GM12878 (cell line): Measurements from ENCODE around the gene MAPKBP1. TPM values are rescaled to one million over a fixed set of nuclear protein-coding genes. Genes with fewer than 3 reads are reported as not detected.

Experiments used
- ATAC-seq: fragments of 200-7000 bp; cut with Tn5 transposase; 3 replicates; pipeline ENCODE4 v1.9.1; 2020; ENCODE audit warnings: mild to moderate bottlenecking, moderate library complexity
- BruUV-seq: library from RNA; stranded (reverse); fragments of 400-500 nt; replicated peaks from 2 replicates; lab custom pipeline; 2021; lab: Mats Ljungman, UMichigan
- CTCF ChIA-PET: fragments of 300-600 bp; sonication (Branson Sonifier 250); formaldehyde crosslinking; extraction: SDS; loops from one replicate; lab custom pipeline; 2021; ENCODE audit warnings: inconsistent platforms; lab: Yijun Ruan, JAX
- POLR2A ChIA-PET: fragments of 350-600 bp; formaldehyde crosslinking; extraction: SDS; loops from one replicate; lab custom pipeline; 2021; ENCODE audit warnings: inconsistent platforms; lab: Charles Lee
- RAD21 ChIA-PET: fragments of 300-600 bp; sonication (Branson Sonifier 250); formaldehyde crosslinking; loops from one replicate; lab custom pipeline; 2023; ENCODE audit warnings: antibody characterized with exemption; ENCODE audit not compliant: unreplicated experiment; lab: Charles Lee
- SMC1A ChIA-PET: fragments of 300-600 bp; sonication (Branson Sonifier 250); formaldehyde crosslinking; loops from one replicate; lab custom pipeline; 2023; ENCODE audit not compliant: unreplicated experiment, uncharacterized antibody; lab: Charles Lee
- DNase-seq: peaks from one replicate; pipeline ENCODE4 v3.0.0-alpha.2; 2011; ENCODE audit warnings: low read depth, low spot score
- FAIRE-seq: peaks from 3 replicates; lab custom pipeline; 2011; peaks lifted over from hg19 to GRCh38; lab: Jason Lieb, UNC
- H2AFZ ChIP-seq: 2 replicates; pipeline ENCODE4 v1.6.0; 2011; ENCODE audit warnings: low read depth, low read length, control low read depth; ENCODE audit not compliant: control insufficient read depth
- H3K27ac ChIP-seq: 2 replicates; pipeline ENCODE4 v1.5.1; 2011; ENCODE audit warnings: control low read depth; ENCODE audit not compliant: control insufficient read depth, insufficient read depth
- H3K27me3 ChIP-seq, 2 experiments: replicated peaks in 1 of 2; 2 replicates each; pipeline versions ENCODE4 v1.6.0 to v1.6.1; 2011; ENCODE audit warnings: low read length in 1 of 2; ENCODE audit not compliant: control insufficient read depth in 2 of 2, insufficient read depth in 2 of 2
- H3K36me3 ChIP-seq, 2 experiments: 2 replicates each; pipeline ENCODE4 v1.5.1; 2011; ENCODE audit warnings: low read length in 1 of 2; ENCODE audit not compliant: control insufficient read depth in 2 of 2, insufficient read depth in 2 of 2
- H3K4me1 ChIP-seq: 2 replicates; pipeline ENCODE4 v1.6.1; 2011; ENCODE audit warnings: mild to moderate bottlenecking, low read length, moderate library complexity, mixed read lengths; ENCODE audit not compliant: control insufficient read depth, insufficient read depth
- H3K4me2 ChIP-seq: 2 replicates; pipeline ENCODE4 v1.6.0; 2011; ENCODE audit warnings: control low read depth; ENCODE audit not compliant: control insufficient read depth, insufficient read depth
- H3K4me3 ChIP-seq: fragments of 200-600 bp; sonication (generic); 2 replicates; pipeline ENCODE4 v1.5.1; 2016
- H3K79me2 ChIP-seq: 2 replicates; pipeline ENCODE4 v1.6.0; 2011; ENCODE audit warnings: low read length; ENCODE audit not compliant: control insufficient read depth, insufficient read depth
- H3K9ac ChIP-seq: 2 replicates; pipeline ENCODE4 v1.8.0; 2011; ENCODE audit warnings: low read length, control low read depth, mixed read lengths; ENCODE audit not compliant: control insufficient read depth, insufficient read depth
- H3K9me3 ChIP-seq: replicated peaks from 3 replicates; pipeline ENCODE4 v1.5.1; 2011; ENCODE audit warnings: mild to moderate bottlenecking, low read length; ENCODE audit not compliant: control insufficient read depth, insufficient read depth
- H4K20me1 ChIP-seq: 2 replicates; pipeline ENCODE4 v1.6.0; 2011; ENCODE audit not compliant: control insufficient read depth, insufficient read depth
- ATF7 ChIP-seq: fragments of 450-650 bp; IDR thresholded peaks from 2 replicates; pipeline ENCODE4 v1.6.1; 2016; ENCODE audit warnings: low read depth, mild to moderate bottlenecking
- DPF2 ChIP-seq: fragments of 450-650 bp; IDR thresholded peaks from 2 replicates; pipeline ENCODE4 v1.6.1; 2017; ENCODE audit warnings: mild to moderate bottlenecking
- NBN ChIP-seq: fragments of 450-650 bp; IDR thresholded peaks from 2 replicates; pipeline ENCODE4 v1.6.1; 2016
- PAX8 ChIP-seq: fragments of 450-650 bp; IDR thresholded peaks from 2 replicates; pipeline ENCODE4 v1.6.1; 2017; ENCODE audit warnings: mild to moderate bottlenecking, moderate library complexity
- PBX3 ChIP-seq: IDR thresholded peaks from 2 replicates; pipeline ENCODE4 v1.6.1; 2011; ENCODE audit warnings: mild to moderate bottlenecking, low read depth, low read length, moderate library complexity; ENCODE audit not compliant: insufficient replicate concordance
- TCF7 ChIP-seq: IDR thresholded peaks from 2 replicates; pipeline ENCODE4 v1.6.1; 2014; ENCODE audit warnings: antibody characterized with exemption, borderline replicate concordance
- WGBS: methylation state at CpG from one replicate; pipeline ENCODE4 v1.1.6; 2016; ENCODE audit warnings: low lambda C conversion rate; ENCODE audit not compliant: insufficient replicate concordance, insufficient coverage; ENCODE audit errors: missing lambda C conversion rate; 5-methylcytosine and 5-hydroxymethylcytosine counted together
- in situ Hi-C: fragments of 300-500 bp; cut with MboI; formaldehyde crosslinking; loops from 9 replicates; pipeline ENCODE4 v1.14.3; 2018; ENCODE audit warnings: mixed read lengths
- intact Hi-C: fragments of 100-400 bp; cut with micrococcal nuclease; formaldehyde crosslinking; loops from one replicate; pipeline ENCODE4 v1.14.2; 2022; ENCODE audit not compliant: unreplicated experiment
- polyA plus RNA-seq, 11 experiments: library from polyadenylated mRNA; depleted of rRNA in 4 of 11; unstranded in 6 of 11; stranded (reverse) in 5 of 11; fragments of >200 nt; fragmentation: Nextera tagmentation in 4 of 11; fragmentation: Illumina TruSeq in 1 of 11; extraction: Ambion mirVana in 4 of 11; extraction: Trizol in 1 of 11; gene quantifications; 1 replicate in 1 of 11; 2 replicates in 10 of 11; pipeline versions ENCODE4 v1.2.1 to v1.2.3, GENCODE V29; 2011 to 2016; ENCODE audit warnings: inconsistent platforms in 2 of 11, missing spikeins in 2 of 11, low read depth in 1 of 11
- total RNA-seq, 4 experiments: library from RNA; depleted of rRNA in 3 of 4; stranded (reverse); fragments of >200 nt in 3 of 4; fragmentation: Illumina TruSeq in 1 of 4; extraction: Trizol in 1 of 4; gene quantifications; 2 replicates each; pipeline versions ENCODE4 v1.2.1 to v1.2.3, GENCODE V29; 2013 to 2021
- TF ChIP-seq, protein P1 (sequence below): IDR thresholded peaks from 2 replicates; pipeline ENCODE4 v1.6.1; 2012; ENCODE audit warnings: low read depth, low read length, improper control_type of control experiment
- TF ChIP-seq, protein P2 (sequence below): fragments of 450-650 bp; IDR thresholded peaks from 2 replicates; pipeline ENCODE4 v1.6.1; 2017; ENCODE audit warnings: borderline replicate concordance
- TF ChIP-seq, protein P3 (sequence below): fragments of 450-650 bp; IDR thresholded peaks from 2 replicates; pipeline ENCODE4 v1.6.1; 2018; ENCODE audit warnings: borderline replicate concordance, mild to moderate bottlenecking; ENCODE audit not compliant: partially characterized antibody
- TF ChIP-seq, protein P4 (sequence below): IDR thresholded peaks from 2 replicates; pipeline ENCODE4 v1.6.1; 2012; ENCODE audit warnings: low read length, inconsistent platforms

The MAPKBP1 gene
- total and polyA plus RNA-seq, 10 of the 15 experiments (the other 5 are each of a cell fraction or from before 2014, with no cell fraction given) = 0.44 to 19.0 (median 7.3) TPM

GRCh38 chr15:41825572-41826535 is 51.6 kb downstream of the MAPKBP1 start:
- WGBS = 74% methylated on average over 13 of the region's 13 CpGs
- Histone ChIP-seq H3K36me3 (peaks cover 3 to 10% of the 10 kb centered on the region in 2 experiments; a peak in 3 of 4 replicates), H3K4me1 (no peaks in the 10 kb centered on the region), H3K27me3 (no peaks in the 10 kb centered on the region), H3K9ac (no peak overlapping the region), H3K27ac (no peak overlapping the region), H3K4me2 (no peak overlapping the region), H3K79me2 (no peaks in the 10 kb centered on the region), H3K4me3 (no peak overlapping the region), H3K9me3 (no peaks in the 10 kb centered on the region), H2AFZ (no peak overlapping the region), H4K20me1 (no peaks in the 10 kb centered on the region; the same call in 1 of the 2 replicates)
- intact Hi-C loops (loop anchor here (5.0 kb wide), 2 partner anchors 76 to 146 kb away; partner anchors contain the start of gene EHD4), in situ Hi-C loops (no loop called here)
- ATAC-seq = no peak
- no peak for DNase-seq
- RAD21 ChIA-PET = no interaction called here
- no peak for TF ChIP-seq TCF7
- no peak for TF ChIP-seq PAX8
- TF ChIP-seq DPF2 = no peak
- TF ChIP-seq, protein P1, sequence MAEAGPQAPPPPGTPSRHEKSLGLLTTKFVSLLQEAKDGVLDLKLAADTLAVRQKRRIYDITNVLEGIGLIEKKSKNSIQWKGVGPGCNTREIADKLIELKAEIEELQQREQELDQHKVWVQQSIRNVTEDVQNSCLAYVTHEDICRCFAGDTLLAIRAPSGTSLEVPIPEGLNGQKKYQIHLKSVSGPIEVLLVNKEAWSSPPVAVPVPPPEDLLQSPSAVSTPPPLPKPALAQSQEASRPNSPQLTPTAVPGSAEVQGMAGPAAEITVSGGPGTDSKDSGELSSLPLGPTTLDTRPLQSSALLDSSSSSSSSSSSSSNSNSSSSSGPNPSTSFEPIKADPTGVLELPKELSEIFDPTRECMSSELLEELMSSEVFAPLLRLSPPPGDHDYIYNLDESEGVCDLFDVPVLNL = no peak
- no peak for TF ChIP-seq NBN
- TF ChIP-seq PBX3 = no peak
- TF ChIP-seq, protein P2, sequence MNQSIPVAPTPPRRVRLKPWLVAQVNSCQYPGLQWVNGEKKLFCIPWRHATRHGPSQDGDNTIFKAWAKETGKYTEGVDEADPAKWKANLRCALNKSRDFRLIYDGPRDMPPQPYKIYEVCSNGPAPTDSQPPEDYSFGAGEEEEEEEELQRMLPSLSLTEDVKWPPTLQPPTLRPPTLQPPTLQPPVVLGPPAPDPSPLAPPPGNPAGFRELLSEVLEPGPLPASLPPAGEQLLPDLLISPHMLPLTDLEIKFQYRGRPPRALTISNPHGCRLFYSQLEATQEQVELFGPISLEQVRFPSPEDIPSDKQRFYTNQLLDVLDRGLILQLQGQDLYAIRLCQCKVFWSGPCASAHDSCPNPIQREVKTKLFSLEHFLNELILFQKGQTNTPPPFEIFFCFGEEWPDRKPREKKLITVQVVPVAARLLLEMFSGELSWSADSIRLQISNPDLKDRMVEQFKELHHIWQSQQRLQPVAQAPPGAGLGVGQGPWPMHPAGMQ = no peak
- TF ChIP-seq, protein P3, sequence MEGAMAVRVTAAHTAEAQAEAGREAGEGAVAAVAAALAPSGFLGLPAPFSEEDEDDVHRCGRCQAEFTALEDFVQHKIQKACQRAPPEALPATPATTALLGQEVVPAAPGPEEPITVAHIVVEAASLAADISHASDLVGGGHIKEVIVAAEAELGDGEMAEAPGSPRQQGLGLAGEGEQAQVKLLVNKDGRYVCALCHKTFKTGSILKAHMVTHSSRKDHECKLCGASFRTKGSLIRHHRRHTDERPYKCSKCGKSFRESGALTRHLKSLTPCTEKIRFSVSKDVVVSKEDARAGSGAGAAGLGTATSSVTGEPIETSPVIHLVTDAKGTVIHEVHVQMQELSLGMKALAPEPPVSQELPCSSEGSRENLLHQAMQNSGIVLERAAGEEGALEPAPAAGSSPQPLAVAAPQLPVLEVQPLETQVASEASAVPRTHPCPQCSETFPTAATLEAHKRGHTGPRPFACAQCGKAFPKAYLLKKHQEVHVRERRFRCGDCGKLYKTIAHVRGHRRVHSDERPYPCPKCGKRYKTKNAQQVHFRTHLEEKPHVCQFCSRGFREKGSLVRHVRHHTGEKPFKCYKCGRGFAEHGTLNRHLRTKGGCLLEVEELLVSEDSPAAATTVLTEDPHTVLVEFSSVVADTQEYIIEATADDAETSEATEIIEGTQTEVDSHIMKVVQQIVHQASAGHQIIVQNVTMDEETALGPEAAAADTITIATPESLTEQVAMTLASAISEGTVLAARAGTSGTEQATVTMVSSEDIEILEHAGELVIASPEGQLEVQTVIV = no peak
- TF ChIP-seq ATF7 = no peak
- TF ChIP-seq, protein P4, sequence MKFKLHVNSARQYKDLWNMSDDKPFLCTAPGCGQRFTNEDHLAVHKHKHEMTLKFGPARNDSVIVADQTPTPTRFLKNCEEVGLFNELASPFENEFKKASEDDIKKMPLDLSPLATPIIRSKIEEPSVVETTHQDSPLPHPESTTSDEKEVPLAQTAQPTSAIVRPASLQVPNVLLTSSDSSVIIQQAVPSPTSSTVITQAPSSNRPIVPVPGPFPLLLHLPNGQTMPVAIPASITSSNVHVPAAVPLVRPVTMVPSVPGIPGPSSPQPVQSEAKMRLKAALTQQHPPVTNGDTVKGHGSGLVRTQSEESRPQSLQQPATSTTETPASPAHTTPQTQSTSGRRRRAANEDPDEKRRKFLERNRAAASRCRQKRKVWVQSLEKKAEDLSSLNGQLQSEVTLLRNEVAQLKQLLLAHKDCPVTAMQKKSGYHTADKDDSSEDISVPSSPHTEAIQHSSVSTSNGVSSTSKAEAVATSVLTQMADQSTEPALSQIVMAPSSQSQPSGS = no peak
- FAIRE-seq = no peak
- CTCF ChIA-PET = interaction anchor here (0.7 to 2.5 kb wide), 3 partner anchors 15 to 52 kb away, joined by 3 to 12 read pairs (median 5); partner anchors contain the start of gene MAPKBP1
- SMC1A ChIA-PET = interaction anchor here (1.4 to 3.0 kb wide), 2 partner anchors 51 to 52 kb away, joined by 7 read pairs; partner anchors contain the start of gene MAPKBP1
- BruUV-seq = no TSS peak
- POLR2A ChIA-PET = interaction anchor here (0.6 to 1.0 kb wide), 2 partner anchors 15 to 53 kb away, joined by 3 read pairs; no protein-coding TSS in a partner anchor
